A673 (cell line): ENCODE results near the gene NCAN. TPM values are rescaled to one million over a fixed set of nuclear protein-coding genes. Genes with fewer than 3 reads are reported as not detected.

ENCODE experiments used
- BruUV-seq: library from RNA; stranded (reverse); fragments of 400-500 nt; replicated peaks from 2 replicates; lab custom pipeline; 2021; lab: Mats Ljungman, UMichigan
- CTCF ChIA-PET: fragments of 300-600 bp; sonication (Branson Sonifier 250); formaldehyde crosslinking; loops from one replicate; lab custom pipeline; 2022; ENCODE audit warnings: antibody characterized with exemption; lab: Charles Lee
- POLR2A ChIA-PET: fragments of 300-600 bp; sonication (Branson Sonifier 250); formaldehyde crosslinking; loops from one replicate; lab custom pipeline; 2022; ENCODE audit warnings: antibody characterized with exemption; ENCODE audit not compliant: low non-redundant PET; lab: Charles Lee
- DNase-seq: peaks from one replicate; pipeline ENCODE4 v3.0.0-alpha.2; 2015; ENCODE audit warnings: low spot score
- H3K27ac ChIP-seq: fragments of 200-600 bp; sonication (generic); 2 replicates; pipeline ENCODE4 v1.5.1; 2016; ENCODE audit warnings: mixed run types, low read depth, mild to moderate bottlenecking, mixed read lengths, antibody characterized with exemption, low read length; ENCODE audit not compliant: poor library complexity, severe bottlenecking
- H3K27me3 ChIP-seq: fragments of 200-600 bp; sonication (generic); replicated peaks from 2 replicates; pipeline ENCODE4 v1.6.1; 2017; ENCODE audit warnings: mixed run types, low read depth, mild to moderate bottlenecking, mixed read lengths, antibody characterized with exemption, low read length; ENCODE audit not compliant: insufficient read depth, poor library complexity
- H3K36me3 ChIP-seq: fragments of 200-600 bp; sonication (generic); 2 replicates; pipeline ENCODE4 v1.6.1; 2016; ENCODE audit warnings: mixed run types, mild to moderate bottlenecking, mixed read lengths, antibody characterized with exemption, low read length; ENCODE audit not compliant: insufficient read depth, poor library complexity, severe bottlenecking
- H3K4me1 ChIP-seq: fragments of 200-600 bp; sonication (generic); 2 replicates; pipeline ENCODE4 v1.6.1; 2017; ENCODE audit warnings: mixed run types, mild to moderate bottlenecking, mixed read lengths, antibody characterized with exemption, low read length; ENCODE audit not compliant: insufficient read depth, poor library complexity, severe bottlenecking
- H3K4me3 ChIP-seq: fragments of 200-600 bp; sonication (generic); 2 replicates; pipeline ENCODE4 v1.5.1; 2016; ENCODE audit warnings: low read depth, mixed run types, mild to moderate bottlenecking, mixed read lengths, low read length; ENCODE audit not compliant: poor library complexity, severe bottlenecking
- H3K9me3 ChIP-seq: fragments of 200-600 bp; sonication (generic); 2 replicates; pipeline ENCODE4 v1.6.1; 2016; ENCODE audit warnings: mixed run types, low read depth, mild to moderate bottlenecking, mixed read lengths, antibody characterized with exemption, low read length; ENCODE audit not compliant: poor library complexity, severe bottlenecking
- CTCF ChIP-seq: fragments of 300-800, 200-600 bp; sonication (generic); conservative IDR thresholded peaks from 2 replicates; pipeline ENCODE4 v1.5.1; 2017; ENCODE audit warnings: low read depth, mild to moderate bottlenecking, antibody characterized with exemption, low read length, moderate library complexity, mixed read lengths
- EZH2 ChIP-seq: fragments of 200-600 bp; sonication (generic); IDR thresholded peaks from 2 replicates; pipeline ENCODE4 v1.6.1; 2017; ENCODE audit warnings: borderline replicate concordance, low read depth, mild to moderate bottlenecking, mixed read lengths, antibody characterized with exemption, low read length; ENCODE audit not compliant: poor library complexity, severe bottlenecking
- intact Hi-C: fragments of 100-400 bp; cut with micrococcal nuclease; formaldehyde crosslinking; loops from one replicate; pipeline ENCODE4 v1.10.0; 2022; ENCODE audit not compliant: unreplicated experiment
- total RNA-seq: library from RNA; stranded (reverse); gene quantifications from 2 replicates; pipeline ENCODE4 v1.2.3, GENCODE V29; 2021

NCAN gene
- total RNA-seq, 1 experiment from 2014 or later, result not detected

- intact Hi-C loops, result no loop called here
- no peaks in the 10 kb centered on the region for H3K36me3 ChIP-seq
- peaks cover 7% of the 10 kb centered on the region for H3K4me1 ChIP-seq
- ChIA-PET POLR2A (interaction anchor here (0.6 kb wide), 1 partner anchor 14 kb away, joined by 3 read pairs; no protein-coding TSS in a partner anchor), CTCF (no interaction called here)
- no peaks in the 10 kb centered on the region for H3K9me3 ChIP-seq
- peaks cover 51% of the 10 kb centered on the region for H3K27me3 ChIP-seq
- no peak overlapping the region for H3K27ac ChIP-seq
- TF ChIP-seq CTCF, result no peak
- no peak overlapping the region for H3K4me3 ChIP-seq
- BruUV-seq, result no TSS peak
- DNase-seq, result peak; percentile 75
These were observed 48.0 kb downstream of the NCAN start for GRCh38 chr19:19259741-19260140.

GRCh38 chr19:19260417-19261214 lies 48.9 kb downstream of the NCAN start:
- BruUV-seq, result no TSS peak

GRCh38 chr19:19261350-19262189 lies 49.8 kb downstream of the NCAN start:
- DNase-seq, result no peak
- Histone ChIP-seq H3K9me3 (no peaks in the 10 kb centered on the region), H3K36me3 (no peaks in the 10 kb centered on the region), H3K4me1 (peaks cover 7% of the 10 kb centered on the region), H3K4me3 (peak overlapping the region; percentile 10), H3K27ac (no peak overlapping the region), H3K27me3 (peaks cover 34% of the 10 kb centered on the region)
- no TSS peak for BruUV-seq
- intact Hi-C loops, result no loop called here
- ChIA-PET POLR2A (no interaction called here), CTCF (no interaction called here)
- TF ChIP-seq CTCF (no peak), EZH2 (peak; percentile 3)

More at GRCh38 chr19:19260417-19261214, 48.9 kb downstream of the NCAN start:
- Histone ChIP-seq H3K4me1 (peaks cover 7% of the 10 kb centered on the region), H3K27me3 (peaks cover 43% of the 10 kb centered on the region), H3K4me3 (no peak overlapping the region), H3K9me3 (no peaks in the 10 kb centered on the region), H3K36me3 (no peaks in the 10 kb centered on the region), H3K27ac (no peak overlapping the region)
- no peak for TF ChIP-seq CTCF
- no peak for TF ChIP-seq EZH2
- ChIA-PET CTCF (no interaction called here), POLR2A (no interaction called here)
- intact Hi-C loops, result no loop called here
- DNase-seq, result no peak
